ENCODE results near the gene RASSF9. TPM values are rescaled to one million over a fixed set of nuclear protein-coding genes. Genes with fewer than 3 reads are reported as not detected.
A peak's percentile ranks its signal among the peaks of the same experiment; 100 is the strongest.

The RASSF9 gene
- total RNA-seq = 7.9 TPM
- long read RNA-seq, full-length matches to known transcripts = 3 of 4 reads
- long read RNA-seq, partial matches to known transcripts = 0 of 4 reads
- long read RNA-seq, other reads (novel, unspliced or antisense) = 1 of 4 reads

GRCh38 chr12:85836197-85837090, at the start of gene RASSF9:
Gene RASSF9, minus strand, starts transcription at chr12:85836409. Its CDS starts 208 bp downstream, at chr12:85836201.
- H3K9me3 ChIP-seq = no peaks in the 10 kb centered on the region
- intact Hi-C loops (cut with DNase I) = no loop called here
- peak; percentile 92 for ATAC-seq
- H3K4me3 ChIP-seq = peak within 1 kb of the TSS; percentile 59
- no peaks in the 10 kb centered on the region for H3K36me3 ChIP-seq
- DNase-seq = peak; percentile 76
- peak within 1 kb of the TSS; percentile 84 for H3K27ac ChIP-seq
- TF ChIP-seq, protein P1, sequence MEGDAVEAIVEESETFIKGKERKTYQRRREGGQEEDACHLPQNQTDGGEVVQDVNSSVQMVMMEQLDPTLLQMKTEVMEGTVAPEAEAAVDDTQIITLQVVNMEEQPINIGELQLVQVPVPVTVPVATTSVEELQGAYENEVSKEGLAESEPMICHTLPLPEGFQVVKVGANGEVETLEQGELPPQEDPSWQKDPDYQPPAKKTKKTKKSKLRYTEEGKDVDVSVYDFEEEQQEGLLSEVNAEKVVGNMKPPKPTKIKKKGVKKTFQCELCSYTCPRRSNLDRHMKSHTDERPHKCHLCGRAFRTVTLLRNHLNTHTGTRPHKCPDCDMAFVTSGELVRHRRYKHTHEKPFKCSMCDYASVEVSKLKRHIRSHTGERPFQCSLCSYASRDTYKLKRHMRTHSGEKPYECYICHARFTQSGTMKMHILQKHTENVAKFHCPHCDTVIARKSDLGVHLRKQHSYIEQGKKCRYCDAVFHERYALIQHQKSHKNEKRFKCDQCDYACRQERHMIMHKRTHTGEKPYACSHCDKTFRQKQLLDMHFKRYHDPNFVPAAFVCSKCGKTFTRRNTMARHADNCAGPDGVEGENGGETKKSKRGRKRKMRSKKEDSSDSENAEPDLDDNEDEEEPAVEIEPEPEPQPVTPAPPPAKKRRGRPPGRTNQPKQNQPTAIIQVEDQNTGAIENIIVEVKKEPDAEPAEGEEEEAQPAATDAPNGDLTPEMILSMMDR (IDR thresholded peaks at IDR 0.05) = no peak
- no peaks in the 10 kb centered on the region for H3K27me3 ChIP-seq
- H3K4me1 ChIP-seq = no peaks in the 10 kb centered on the region

DNA sequence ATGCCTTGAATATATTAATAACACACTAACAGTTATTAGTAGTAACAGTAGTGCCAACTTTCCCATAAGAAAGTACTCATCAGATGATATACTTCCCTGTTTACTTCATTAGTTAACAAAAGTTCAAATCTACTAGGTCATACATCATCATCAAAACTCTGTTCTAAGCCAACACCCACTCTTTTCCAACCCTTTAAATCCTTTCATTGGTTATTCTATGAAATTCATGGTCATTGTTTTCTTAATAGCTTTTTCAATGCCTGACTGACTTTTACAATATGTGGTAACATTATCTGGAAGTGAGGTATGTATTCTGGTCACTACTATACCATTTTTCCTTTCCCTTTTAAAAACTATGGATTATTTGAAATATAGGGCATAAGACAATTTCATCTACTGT, 47.6 kb upstream of the RASSF9 start:
- H3K27me3 ChIP-seq = no peaks in the 10 kb centered on the region
- H3K27ac ChIP-seq = no peak overlapping the region
- ATAC-seq = no peak
- intact Hi-C loops (cut with DNase I) = no loop called here
- no peaks in the 10 kb centered on the region for H3K36me3 ChIP-seq
- DNase-seq = no peak
- no peaks in the 10 kb centered on the region for H3K4me1 ChIP-seq
- no peak overlapping the region for H3K4me3 ChIP-seq
- no peaks in the 10 kb centered on the region for H3K9me3 ChIP-seq
- TF ChIP-seq, protein P1 (IDR thresholded peaks at IDR 0.05) = no peak

GRCh38 chr12:85877459-85877858, 41.2 kb upstream of the RASSF9 start:
- TF ChIP-seq, protein P1 (IDR thresholded peaks at IDR 0.05) = no peak

GRCh38 chr12:85874031-85874461, 37.8 kb upstream of the RASSF9 start, which contains the start of gene NTS:
Gene NTS, plus strand, starts transcription at chr12:85874295. Its CDS starts 109 bp downstream, at chr12:85874404.
- Histone ChIP-seq H3K4me3 (no peak within 1 kb of the TSS), H3K4me1 (no peaks in the 10 kb centered on the region), H3K27me3 (no peaks in the 10 kb centered on the region), H3K27ac (no peak within 1 kb of the TSS), H3K9me3 (no peaks in the 10 kb centered on the region), H3K36me3 (no peaks in the 10 kb centered on the region)
- no peak for ATAC-seq
- TF ChIP-seq, protein P1 (IDR thresholded peaks at IDR 0.05) = no peak
- intact Hi-C loops (cut with DNase I) = no loop called here
- no peak for DNase-seq

More at GRCh38 chr12:85877459-85877858, 41.2 kb upstream of the RASSF9 start:
- H3K9me3 ChIP-seq = no peaks in the 10 kb centered on the region
- no peaks in the 10 kb centered on the region for H3K36me3 ChIP-seq
- H3K4me3 ChIP-seq = no peak overlapping the region
- H3K4me1 ChIP-seq = no peaks in the 10 kb centered on the region
- intact Hi-C loops (cut with DNase I) = no loop called here
- H3K27me3 ChIP-seq = no peaks in the 10 kb centered on the region
- DNase-seq (no peak), ATAC-seq (no peak)
- no peak overlapping the region for H3K27ac ChIP-seq

DNA sequence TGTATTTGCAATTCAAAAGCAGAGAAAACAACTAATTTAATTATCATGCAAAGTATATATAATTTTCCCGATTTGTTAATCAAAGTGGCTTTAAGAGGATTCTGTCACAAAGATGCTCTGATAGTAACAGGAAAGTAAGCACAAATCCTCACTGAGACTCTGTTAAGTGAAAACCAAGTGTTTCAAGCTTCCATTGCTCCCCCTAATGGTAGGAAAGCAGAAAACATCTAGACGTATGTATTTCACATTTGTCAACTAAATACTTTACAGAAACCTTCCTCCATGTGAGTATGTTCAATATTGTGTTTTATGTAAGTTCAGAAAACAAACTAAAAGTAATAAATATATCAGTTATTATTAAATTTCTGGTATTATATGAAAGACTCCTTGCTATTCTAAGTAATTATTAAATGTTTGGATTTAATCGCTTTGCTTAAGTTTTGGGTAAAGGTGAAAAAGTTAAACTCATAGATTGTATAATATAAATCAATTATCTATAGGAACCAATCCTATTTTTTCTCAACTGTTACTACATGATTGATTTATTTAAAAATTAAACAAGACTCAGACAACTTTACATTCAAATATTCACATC, 36.4 kb upstream of the RASSF9 start:
- DNase-seq = no peak
- ATAC-seq = peak; percentile 77
- Histone ChIP-seq H3K27me3 (no peaks in the 10 kb centered on the region), H3K27ac (no peak overlapping the region), H3K36me3 (no peaks in the 10 kb centered on the region), H3K4me3 (no peak overlapping the region), H3K9me3 (no peaks in the 10 kb centered on the region), H3K4me1 (no peaks in the 10 kb centered on the region)
- intact Hi-C loops (cut with DNase I) = no loop called here
- TF ChIP-seq, protein P1 (IDR thresholded peaks at IDR 0.05) = peak; percentile 78

All from upper lobe of right lung (tissue), 1 donor.